ENCODE results near the gene DPYD.

Gene DPYD

DNA sequence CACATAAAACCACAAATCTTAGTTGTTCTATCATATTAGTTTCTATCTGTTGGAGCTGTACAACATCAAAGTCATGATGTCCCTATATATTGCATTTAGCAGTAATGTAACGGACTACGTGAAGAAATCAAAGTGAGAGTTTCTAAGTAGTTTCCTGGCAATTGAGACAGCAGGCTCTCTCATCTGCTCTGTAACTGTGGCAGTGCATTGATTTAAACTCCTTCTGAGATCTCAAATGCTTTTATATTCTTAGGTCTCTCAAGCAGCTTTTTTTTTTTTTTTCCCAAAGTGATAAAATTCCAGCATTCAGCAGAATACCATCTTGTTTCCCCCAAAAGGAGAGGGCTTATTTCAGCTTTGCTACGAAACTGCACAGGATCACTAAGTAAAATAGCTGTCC, 719.2 kb downstream of the DPYD start:
- no peak for DNase-seq (ENCODE audit: low read depth, low spot score)
- TF ChIP-seq, protein P1, sequence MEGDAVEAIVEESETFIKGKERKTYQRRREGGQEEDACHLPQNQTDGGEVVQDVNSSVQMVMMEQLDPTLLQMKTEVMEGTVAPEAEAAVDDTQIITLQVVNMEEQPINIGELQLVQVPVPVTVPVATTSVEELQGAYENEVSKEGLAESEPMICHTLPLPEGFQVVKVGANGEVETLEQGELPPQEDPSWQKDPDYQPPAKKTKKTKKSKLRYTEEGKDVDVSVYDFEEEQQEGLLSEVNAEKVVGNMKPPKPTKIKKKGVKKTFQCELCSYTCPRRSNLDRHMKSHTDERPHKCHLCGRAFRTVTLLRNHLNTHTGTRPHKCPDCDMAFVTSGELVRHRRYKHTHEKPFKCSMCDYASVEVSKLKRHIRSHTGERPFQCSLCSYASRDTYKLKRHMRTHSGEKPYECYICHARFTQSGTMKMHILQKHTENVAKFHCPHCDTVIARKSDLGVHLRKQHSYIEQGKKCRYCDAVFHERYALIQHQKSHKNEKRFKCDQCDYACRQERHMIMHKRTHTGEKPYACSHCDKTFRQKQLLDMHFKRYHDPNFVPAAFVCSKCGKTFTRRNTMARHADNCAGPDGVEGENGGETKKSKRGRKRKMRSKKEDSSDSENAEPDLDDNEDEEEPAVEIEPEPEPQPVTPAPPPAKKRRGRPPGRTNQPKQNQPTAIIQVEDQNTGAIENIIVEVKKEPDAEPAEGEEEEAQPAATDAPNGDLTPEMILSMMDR (IDR thresholded peaks at IDR 0.05; ENCODE audit: low read depth, low read length): no peak
- in situ Hi-C loops (cut with HindIII; ENCODE audit: low sequenced_read_pairs): no loop called here
- no peak overlapping the region for H3K4me3 ChIP-seq (ENCODE audit: low read depth, low read length)

DNA sequence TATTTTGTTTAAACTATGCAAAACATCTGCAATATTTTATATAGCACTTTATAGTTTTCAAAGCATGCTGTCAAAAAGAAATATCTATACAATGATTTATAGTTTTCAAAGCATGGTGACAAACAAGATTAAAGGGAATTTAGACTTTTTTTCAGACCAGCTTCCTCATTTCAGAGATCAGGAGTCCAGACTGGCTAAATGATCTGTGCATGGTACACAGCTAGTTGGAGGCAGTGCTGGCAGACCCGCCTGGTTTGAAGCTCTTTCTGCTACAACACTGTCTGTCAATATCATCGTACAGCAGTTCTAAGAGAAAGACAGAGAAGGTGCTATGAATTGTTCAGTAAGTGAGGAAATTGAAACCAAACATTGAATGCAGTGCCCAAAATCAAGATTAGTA, 720.2 kb downstream of the DPYD start:
- DNase-seq (ENCODE audit: low read depth, low spot score): no peak
- in situ Hi-C loops (cut with HindIII; ENCODE audit: low sequenced_read_pairs): no loop called here
- TF ChIP-seq, protein P1 (IDR thresholded peaks at IDR 0.05; ENCODE audit: low read depth, low read length): no peak
- no peak overlapping the region for H3K4me3 ChIP-seq (ENCODE audit: low read depth, low read length)

DNA sequence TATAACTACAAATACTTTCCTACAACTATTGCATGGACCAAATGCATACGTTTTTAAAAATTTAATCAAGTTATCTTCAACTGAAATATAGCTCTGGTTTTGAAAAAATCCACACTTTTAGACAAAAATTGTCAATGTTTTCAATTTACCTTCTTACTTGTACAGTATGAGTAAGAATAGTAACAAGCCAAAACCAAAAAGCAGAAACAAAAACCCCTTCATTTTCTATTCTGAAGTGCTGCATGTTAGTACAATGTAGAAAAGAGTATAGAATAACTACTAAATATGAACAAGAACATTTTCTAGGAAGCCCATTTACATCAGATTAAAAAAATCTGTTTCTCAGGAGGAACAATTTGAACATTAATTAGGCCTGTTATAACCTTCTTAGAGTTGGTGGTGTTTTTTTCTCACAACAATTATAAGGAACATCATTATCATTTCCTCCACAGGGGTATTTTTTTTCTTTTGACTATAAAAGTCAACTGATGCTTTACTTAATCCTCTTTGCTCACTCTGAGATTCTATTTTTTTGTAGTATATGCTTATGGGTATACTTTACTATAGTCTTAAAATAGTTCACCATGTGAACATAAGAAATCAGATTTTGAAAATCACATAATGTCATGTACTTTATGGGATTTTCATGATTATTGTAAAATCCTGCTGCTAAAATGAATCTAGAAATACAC, 723.9 kb downstream of the DPYD start:
- in situ Hi-C loops (cut with HindIII; ENCODE audit: low sequenced_read_pairs): no loop called here
- TF ChIP-seq, protein P1 (IDR thresholded peaks at IDR 0.05; ENCODE audit: low read depth, low read length): no peak

DNA sequence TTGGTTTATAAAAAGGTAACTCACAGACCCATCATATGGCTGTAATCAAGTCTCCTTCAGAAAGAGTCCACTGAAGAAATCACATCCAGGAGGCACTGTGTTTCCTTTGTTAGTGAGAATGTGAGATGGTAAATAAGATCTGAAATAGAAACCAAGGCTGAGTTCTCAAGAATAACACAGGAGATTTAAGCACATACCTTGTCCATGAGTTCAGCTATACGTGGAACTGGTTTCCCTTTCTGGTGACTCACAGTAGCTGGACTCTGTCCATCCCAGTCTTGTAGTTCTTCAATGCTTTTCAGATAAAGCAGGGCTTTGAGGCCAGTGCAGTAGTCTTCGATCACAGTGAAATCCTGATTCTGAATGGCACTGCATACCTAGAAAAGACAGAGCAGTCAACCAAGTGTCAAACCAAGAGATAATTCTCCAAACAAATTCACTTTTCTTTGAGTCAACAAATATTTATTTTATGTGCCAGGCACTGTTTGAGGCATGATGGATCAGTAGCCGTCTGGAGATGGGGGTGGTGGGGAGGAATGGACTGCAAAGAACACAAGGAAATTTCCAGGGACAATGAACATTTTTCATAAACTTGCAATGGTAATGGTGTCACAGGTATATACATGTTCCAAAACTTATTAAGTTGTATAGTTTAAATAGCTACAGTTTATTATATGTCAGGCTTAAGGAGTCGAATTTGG, 727.8 kb downstream of the DPYD start:
- no peak overlapping the region for H3K4me3 ChIP-seq (ENCODE audit: low read depth, low read length)
- DNase-seq (ENCODE audit: low read depth, low spot score): peak; percentile 98
- TF ChIP-seq, protein P1 (IDR thresholded peaks at IDR 0.05; ENCODE audit: low read depth, low read length): peak; percentile 36
- in situ Hi-C loops (cut with HindIII; ENCODE audit: low sequenced_read_pairs): no loop called here

More for the DNA sequence above, 723.9 kb downstream of the DPYD start:
- H3K4me3 ChIP-seq (ENCODE audit: low read depth, low read length): no peak overlapping the region
- no peak for DNase-seq (ENCODE audit: low read depth, low spot score)

DNA sequence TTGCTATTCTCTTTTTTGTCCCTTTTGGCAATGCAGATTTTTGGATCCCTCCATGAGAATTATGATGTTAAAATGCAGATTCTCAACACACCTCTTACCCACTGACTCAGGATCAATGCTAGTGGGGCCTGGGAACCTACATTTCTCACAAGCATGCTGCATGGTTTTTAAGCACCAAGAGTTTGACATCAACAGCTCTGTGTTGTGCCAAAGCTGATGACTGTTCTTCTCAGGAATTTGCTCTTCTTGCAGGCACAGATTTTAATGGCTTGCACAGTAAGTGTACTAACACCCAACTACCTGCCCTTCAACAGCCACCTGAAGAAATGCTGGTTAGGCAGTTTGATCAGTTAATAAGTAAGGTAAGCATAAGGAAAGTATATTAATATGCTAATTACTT, 730.5 kb downstream of the DPYD start:
- TF ChIP-seq, protein P1 (IDR thresholded peaks at IDR 0.05; ENCODE audit: low read depth, low read length): no peak
- in situ Hi-C loops (cut with HindIII; ENCODE audit: low sequenced_read_pairs): no loop called here

DNA sequence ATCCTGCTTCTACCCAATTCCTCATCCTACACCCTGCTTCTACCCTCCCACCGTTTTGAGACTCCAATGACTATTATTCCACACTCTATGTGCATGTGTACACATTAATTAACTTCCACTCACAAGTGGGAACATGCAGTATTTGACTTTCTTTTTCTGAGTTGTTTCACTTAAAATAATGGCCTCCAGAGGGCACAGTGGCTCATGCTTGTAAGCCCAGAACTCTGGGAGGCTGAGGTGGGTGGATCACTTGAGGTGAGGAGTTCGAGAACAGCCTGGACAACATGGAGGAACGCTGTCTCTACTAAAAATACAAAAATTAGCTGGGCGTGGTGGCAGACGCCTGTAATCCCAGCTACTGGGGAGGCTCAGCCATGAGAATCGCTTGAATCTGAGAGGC, 734.5 kb downstream of the DPYD start:
- TF ChIP-seq, protein P1 (IDR thresholded peaks at IDR 0.05; ENCODE audit: low read depth, low read length): peak; percentile 15
- no peak for DNase-seq (ENCODE audit: low read depth, low spot score)
- H3K4me3 ChIP-seq (ENCODE audit: low read depth, low read length): no peak overlapping the region
- in situ Hi-C loops (cut with HindIII; ENCODE audit: low sequenced_read_pairs): no loop called here

More for the DNA sequence above, 730.5 kb downstream of the DPYD start:
- H3K4me3 ChIP-seq (ENCODE audit: low read depth, low read length): no peak overlapping the region
- peak; percentile 59 for DNase-seq (ENCODE audit: low read depth, low spot score)
